HG03565 (cell line): ENCODE measurements around the gene SFMBT1.

Source experiments
- ATAC-seq: cut with Tn5 transposase; IDR thresholded peaks from one replicate; pipeline ENCODE4 v1.9.1; 2021; ENCODE audit warnings: mild to moderate bottlenecking, moderate library complexity; ENCODE audit not compliant: unreplicated experiment

SFMBT1 gene

DNA sequence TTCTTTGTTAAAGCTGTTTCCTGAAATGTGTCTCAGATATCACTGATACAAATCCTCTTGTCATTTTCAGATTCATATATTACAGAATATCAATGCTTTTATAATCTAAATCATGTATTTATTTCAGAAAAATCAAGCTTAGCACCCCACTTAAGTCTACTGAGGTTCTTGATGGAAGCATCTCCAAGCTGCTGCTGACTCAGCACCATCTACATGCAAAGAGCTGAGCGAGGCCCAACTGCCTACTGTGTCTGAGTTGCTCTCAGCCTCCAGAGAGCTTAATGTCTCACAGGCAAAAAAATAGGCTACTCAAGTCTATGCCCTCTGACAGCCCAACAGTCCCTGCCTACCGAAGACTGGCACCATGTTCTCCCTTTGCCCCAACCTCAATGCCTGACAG is 119.3 kb downstream of the SFMBT1 start:
- no peak for ATAC-seq

GRCh38 chr3:52925405-52926313 is 120.2 kb downstream of the SFMBT1 start:
- no peak for ATAC-seq

DNA sequence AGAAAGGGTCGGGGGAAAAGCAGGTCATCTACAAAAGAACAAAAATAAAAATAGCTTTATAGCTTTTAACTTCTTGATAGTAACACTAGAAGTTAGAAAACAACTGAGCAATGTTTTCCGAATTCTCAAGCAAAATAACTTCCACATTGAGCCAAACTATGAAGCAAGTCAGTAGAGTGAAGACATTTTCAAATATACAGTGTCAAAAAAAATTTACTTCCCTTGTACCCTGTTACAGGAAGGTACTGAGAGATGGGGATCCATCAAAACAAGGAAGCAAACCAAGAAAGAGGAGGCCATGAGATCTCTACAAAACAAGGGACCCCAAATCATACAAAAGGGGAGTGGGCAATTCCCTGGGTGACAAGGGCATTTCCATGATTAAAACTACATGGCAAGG is 121.9 kb downstream of the SFMBT1 start:
- ATAC-seq, result no peak

DNA sequence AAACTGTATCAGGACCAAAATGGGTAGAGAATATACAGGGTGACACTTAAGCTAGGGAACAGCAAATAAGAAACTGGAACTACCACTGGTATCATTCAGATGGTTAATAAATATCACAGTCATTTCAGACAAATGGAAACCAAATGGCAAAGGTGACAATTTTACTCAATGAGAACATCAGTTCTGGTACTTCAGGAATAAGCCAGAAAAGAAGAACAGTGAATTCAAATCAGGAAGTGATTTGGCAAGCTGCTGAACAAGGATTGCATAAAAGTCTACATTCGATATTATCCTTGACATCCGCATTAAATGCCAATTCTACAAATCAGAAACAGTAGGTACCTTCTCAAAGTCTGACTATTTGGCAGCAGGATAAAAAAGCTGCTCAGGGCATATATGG is 125.0 kb downstream of the SFMBT1 start:
- ATAC-seq, result no peak

- ATAC-seq, result no peak
These were observed 128.8 kb downstream of the SFMBT1 start for GRCh38 chr3:52917044-52917443.

- no peak for ATAC-seq
These were observed 130.6 kb downstream of the SFMBT1 start for GRCh38 chr3:52915294-52915693.

DNA sequence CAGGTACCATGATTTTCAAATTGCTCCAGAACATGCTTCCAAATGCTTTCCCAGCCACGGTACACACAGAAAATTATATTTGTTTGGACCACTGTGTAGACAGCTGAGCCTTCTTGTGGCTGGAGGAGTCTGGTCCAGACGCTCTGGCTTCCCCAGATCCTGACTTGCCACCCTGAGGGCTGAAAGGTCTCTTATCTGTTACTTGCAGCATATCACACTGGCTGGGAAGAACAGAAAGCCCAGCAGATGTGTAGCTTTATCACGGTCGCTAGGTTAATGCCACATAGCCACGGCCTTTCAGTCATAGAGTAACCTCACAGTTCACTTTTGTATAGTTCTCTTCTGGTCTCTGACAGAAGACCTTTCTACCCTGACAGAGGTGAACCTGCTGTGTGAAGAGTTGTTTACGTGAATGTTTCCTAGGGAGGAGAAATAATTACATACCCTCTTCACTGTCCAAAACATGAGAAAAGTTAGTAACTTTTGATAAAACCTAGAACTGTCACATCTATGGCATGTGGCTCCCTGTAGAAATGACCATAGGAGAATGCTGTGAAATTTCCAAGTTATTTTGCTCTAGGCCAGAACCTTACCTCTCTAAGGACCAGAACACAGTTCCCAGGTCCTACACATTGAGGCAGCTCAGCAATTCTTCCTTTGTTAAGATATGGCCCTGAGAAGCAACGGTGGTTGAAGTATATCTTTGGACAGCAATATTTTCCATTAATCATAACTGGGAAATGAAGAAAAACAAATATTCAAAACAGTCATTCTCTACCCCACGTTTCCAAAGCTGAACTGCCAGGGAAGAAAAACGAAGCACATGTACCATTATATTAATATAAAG is 132.8 kb downstream of the SFMBT1 start:
- no peak for ATAC-seq

GRCh38 chr3:52910823-52911222 is 135.1 kb downstream of the SFMBT1 start:
- ATAC-seq, result no peak

DNA sequence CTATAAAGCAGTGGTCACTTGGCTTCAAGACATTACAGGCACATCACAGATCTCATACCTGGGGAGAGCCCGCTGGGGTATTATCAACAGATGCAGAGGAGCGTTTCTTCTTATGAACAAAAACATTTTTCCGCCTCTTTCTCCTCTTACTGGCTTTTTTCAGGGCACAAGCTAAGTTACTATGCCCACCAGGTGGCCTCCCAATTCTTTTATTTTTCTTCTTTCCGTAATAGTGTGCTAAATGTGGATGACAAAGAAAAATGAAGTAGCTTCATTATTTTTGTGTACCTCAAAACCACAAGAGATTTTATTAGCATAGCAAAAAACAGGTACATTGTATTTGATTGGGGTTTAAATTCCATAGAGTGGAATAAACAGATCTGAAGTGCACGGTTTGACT is 138.4 kb downstream of the SFMBT1 start:
- ATAC-seq, result no peak

DNA sequence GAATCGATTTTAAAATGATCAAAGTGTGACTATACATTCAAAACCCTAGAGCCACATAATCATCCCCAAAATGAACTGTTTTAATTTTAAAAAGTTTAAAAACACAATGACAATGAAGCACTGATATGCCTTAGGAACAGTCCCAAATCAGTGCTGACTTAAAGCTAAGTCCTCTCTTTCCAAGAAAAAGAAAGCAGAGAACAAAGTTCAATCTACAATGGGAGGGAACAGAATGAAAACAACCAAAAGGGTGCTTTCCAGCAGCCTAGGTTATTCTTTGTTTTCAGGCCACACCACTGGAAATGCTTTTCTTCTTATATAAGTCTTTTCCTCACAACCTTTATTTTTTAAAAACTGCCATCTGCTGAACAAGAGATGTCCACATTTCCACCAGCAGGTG is 141.3 kb downstream of the SFMBT1 start:
- ATAC-seq, result no peak

DNA sequence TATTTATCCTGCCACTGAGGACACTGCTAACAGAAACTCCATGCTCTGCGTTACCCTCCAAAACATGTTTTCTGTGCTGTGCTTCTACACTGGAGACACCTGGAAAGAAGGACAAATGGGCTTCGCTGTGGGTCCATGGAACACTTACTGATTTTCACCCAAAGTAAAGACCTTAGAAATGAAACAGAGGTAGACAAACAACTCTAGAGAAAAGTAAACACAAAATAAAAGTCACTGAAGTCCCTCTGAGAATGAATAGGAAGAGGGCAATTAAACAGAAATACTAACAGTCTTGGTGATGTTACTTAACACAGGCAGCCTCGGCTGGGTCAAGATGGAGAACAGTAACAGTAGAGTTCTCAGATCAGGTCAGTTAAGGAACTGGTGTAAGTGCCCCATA is 141.9 kb downstream of the SFMBT1 start:
- no peak for ATAC-seq

DNA sequence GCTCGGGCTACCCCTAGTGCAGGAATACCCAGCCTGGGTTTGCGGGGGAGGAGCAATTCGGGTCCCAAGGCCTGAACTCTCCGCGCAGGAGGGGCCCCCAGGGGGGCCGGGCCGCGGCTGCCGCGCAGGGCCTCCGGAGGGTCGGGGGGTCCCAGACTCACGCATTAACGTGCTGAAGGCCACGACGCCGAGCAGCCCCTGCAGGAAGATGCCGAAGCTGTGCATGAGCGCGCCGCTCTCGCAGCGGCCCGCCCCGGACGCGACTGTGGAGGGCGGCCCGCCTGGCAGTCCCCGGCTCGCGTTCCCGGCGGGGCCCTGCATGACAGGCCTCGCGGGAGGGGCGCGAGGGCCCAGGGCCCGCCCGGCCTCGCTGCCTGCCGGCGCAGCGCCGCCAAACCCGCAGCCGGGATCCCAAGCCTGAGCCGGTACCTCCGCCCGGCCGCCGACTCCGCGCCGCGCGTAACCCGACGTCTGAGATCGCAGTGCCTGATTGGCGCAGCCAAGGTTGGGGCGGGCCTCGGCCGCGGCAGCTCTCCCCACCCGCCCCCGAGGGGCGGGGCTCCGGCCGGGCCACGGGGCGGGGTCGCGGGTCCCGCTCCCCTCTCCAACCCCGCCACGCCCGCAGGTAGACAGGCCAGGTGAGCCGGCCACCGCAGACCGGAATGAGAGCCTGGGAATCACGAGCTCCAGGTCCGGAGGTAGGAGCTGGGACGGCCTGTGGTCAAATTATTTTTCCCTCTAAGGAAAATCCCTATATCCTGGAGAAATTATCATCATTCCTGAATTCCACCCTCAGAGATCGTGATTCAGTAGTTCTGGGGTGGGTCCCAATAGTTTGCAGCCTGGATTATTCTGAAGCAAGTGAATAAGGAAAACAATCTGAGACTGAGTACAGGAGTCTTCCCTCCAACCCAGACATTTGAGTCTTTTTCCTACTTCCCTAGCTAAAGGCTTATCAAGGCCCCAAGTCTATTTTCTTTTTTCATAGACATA is 148.4 kb downstream of the SFMBT1 start, which contains the start of gene STIMATE:
Gene STIMATE (minus strand): TSS at position 419 of the 993 bp plus-strand sequence. CDS start 98 bp downstream, at position 321.
- peak; percentile 86 for ATAC-seq

- no peak for ATAC-seq
These were observed 149.3 kb downstream of the SFMBT1 start for GRCh38 chr3:52896613-52897012.

DNA sequence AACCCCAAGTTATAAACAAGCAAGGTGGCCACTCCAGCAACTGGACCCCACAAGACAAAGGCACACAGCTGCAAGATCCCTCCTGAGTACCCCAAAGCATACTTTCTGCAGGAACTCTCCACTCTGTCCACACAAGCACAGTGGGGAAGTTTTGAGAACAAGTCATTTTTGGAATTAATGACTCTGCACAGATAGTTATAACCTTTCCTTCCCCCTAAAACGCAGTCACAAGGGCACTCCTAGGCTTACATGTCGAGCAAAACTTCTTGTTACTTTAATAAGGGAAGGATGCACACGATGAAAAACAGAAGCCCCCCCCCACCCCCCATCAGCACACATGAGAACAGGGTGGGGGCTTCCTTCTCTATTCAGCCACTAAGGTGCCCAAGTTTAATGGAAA is 149.7 kb downstream of the SFMBT1 start:
- no peak for ATAC-seq

DNA sequence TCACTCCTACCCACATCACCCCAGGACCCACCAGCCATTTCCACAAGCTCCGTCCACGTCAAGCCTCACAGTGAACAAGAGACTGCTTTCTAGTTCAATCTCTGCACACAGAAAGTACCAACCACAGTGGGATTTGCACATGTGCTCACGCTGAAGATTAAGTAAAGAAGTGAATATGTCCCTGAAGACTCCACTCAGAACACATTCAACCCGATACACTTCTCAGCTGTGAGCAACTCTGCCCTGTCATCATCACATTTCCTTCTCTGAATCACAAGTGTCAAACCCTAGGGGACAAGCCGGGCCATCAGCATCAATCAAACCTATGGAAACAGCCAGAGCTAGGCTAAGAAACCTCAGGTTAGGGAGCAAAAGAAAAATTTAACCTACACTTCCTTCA is 150.5 kb downstream of the SFMBT1 start:
- ATAC-seq, result no peak

- no peak for ATAC-seq
These were observed 151.1 kb downstream of the SFMBT1 start for GRCh38 chr3:52894756-52895155.

- no peak for ATAC-seq
These were observed 152.2 kb downstream of the SFMBT1 start for GRCh38 chr3:52893723-52894122.

- no peak for ATAC-seq
These were observed 153.1 kb downstream of the SFMBT1 start for GRCh38 chr3:52892625-52893311.

- no peak for ATAC-seq
These were observed 153.6 kb downstream of the SFMBT1 start for GRCh38 chr3:52892290-52892624.

DNA sequence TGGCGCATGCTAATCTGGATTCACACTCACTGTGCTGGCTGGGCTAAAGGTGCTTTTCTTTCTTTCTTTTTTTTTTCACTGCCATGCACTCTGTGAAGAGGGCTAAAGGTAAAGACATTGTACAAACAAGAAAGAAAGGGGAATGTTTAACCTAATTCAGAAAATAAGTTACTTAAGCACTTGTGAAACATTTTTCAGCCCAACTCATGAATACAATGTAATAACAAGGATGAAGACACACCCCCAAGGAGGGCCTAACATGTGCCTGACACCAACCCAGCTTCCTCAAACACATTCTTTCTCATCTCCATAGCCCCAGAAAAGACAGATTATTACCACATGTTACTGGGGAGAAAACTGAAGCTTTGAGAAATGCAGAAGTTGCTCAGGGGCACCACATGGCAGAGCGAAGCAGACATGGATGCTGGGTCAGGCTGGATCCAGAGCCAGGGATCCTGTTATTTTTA is 154.2 kb downstream of the SFMBT1 start:
- no peak for ATAC-seq
